Activated naive CD8-positive, alpha-beta T cell (primary cell): Measurements from ENCODE around the gene FRMD7.
"Not testable (repeated sequence)": the region's sequence is repeated elsewhere in the genome, so short reads cannot be mapped to it uniquely, and the experiment has no call there.

Source experiments
- H3K27ac Mint-ChIP-seq: one replicate; pipeline ENCODE4 v1.8.0; 2021; ENCODE audit warnings: mixed read lengths
- H3K27me3 Mint-ChIP-seq: one replicate; pipeline ENCODE4 v1.8.0; 2021; ENCODE audit warnings: mixed read lengths
- H3K36me3 Mint-ChIP-seq: one replicate; pipeline ENCODE4 v1.8.0; 2021; ENCODE audit warnings: mixed read lengths
- H3K4me1 Mint-ChIP-seq: one replicate; pipeline ENCODE4 v1.8.0; 2021; ENCODE audit warnings: low read depth, mixed read lengths
- H3K4me3 Mint-ChIP-seq: one replicate; pipeline ENCODE4 v1.8.0; 2021; ENCODE audit warnings: mild to moderate bottlenecking, mixed read lengths
- H3K9me3 Mint-ChIP-seq: one replicate; pipeline ENCODE4 v1.8.0; 2021; ENCODE audit warnings: low read depth, mixed read lengths

Gene FRMD7

DNA sequence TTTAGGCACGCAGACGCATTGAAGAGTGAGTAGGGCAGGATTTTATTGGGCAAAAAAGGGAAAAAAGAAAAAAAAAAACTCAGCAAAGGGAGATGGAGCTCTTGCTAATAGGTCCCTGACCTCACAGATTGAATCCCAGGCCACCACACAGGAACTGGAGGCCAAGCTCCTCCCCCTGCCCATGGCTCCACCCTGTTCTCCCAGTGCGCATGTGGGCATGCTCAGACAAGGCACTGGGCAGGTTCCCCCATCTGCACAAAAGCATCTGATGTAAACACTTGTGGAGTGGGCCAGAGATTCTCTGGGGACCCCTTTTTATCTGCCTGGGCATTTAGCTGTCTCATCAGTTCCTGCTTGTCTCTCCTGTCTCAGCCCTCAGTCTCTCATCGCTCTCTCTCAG lies 9.5 kb downstream of the FRMD7 start:
- peaks cover 3% of the 10 kb centered on the region for H3K4me1 Mint-ChIP-seq

DNA sequence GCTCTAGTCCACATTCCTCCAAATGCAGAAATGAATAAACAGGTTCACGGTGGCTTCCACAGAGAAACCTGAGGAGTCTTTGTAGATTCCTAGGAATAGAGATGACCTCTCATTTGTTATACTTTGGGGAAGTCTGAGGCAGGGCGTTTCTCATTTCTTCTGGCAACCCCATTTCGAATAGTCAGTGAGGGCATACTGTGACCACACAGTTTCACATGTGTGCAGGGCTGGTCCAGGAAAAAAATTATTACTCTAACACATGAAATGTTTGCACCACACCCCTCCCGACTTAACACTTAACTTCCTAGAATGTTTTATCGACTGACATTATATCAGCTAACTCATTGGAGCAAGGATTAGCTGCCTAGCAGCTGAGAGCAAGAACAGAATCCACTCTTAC lies 12.0 kb downstream of the FRMD7 start:
- Mint-ChIP-seq H3K36me3 (no peaks in the 10 kb centered on the region), H3K9me3 (no peaks in the 10 kb centered on the region), H3K27me3 (no peaks in the 10 kb centered on the region), H3K4me3 (no peak overlapping the region), H3K27ac (no peak overlapping the region), H3K4me1 (peaks cover 3% of the 10 kb centered on the region)

More for the DNA sequence above, 9.5 kb downstream of the FRMD7 start:
- Mint-ChIP-seq H3K27ac (no peak overlapping the region), H3K27me3 (no peaks in the 10 kb centered on the region), H3K9me3 (no peaks in the 10 kb centered on the region), H3K36me3 (no peaks in the 10 kb centered on the region), H3K4me3 (no peak overlapping the region)

DNA sequence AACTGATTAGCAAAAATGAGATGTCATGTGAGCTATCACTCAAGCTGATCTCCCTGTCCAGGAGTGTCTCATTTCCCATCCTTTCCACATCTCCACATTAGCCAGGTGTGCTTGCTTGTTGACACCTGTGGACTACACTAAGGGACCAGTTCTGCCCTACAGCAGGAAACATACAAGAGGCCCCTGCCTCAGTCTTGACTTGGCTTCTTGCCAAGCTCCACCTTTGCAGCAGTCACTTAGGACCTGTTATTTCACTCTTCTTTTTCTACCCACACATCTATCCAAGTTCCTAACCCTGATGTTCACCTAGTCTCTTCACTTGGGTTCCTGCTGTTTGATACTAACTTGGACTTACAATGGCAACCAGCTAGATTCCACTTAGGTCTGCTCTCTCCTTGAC lies 13.2 kb downstream of the FRMD7 start:
- no peaks in the 10 kb centered on the region for H3K9me3 Mint-ChIP-seq
- peaks cover 3% of the 10 kb centered on the region for H3K4me1 Mint-ChIP-seq
- no peak overlapping the region for H3K27ac Mint-ChIP-seq
- H3K36me3 Mint-ChIP-seq, result no peaks in the 10 kb centered on the region
- no peak overlapping the region for H3K4me3 Mint-ChIP-seq
- H3K27me3 Mint-ChIP-seq, result no peaks in the 10 kb centered on the region

DNA sequence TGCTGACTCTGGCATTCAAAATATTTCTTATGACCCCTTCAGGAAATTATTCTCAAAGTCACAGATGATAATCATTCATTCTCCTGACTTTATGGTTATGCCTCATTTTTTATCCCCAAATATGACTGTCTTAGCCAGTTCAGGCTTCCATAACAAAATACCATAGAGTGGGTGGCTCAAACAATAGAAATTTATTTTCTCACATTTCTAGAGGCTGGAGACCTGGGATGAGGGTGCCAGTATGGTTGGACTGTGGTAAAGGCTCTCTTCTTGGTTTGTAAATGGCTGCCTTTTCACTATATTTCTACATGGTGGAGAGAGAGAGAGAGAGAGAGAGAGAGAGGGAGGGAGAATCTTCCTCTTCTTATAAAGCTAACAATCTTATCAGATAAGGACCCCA lies 20.5 kb downstream of the FRMD7 start:
- H3K9me3 Mint-ChIP-seq, result no peaks in the 10 kb centered on the region
- H3K4me3 Mint-ChIP-seq, result no peak overlapping the region
- no peaks in the 10 kb centered on the region for H3K27me3 Mint-ChIP-seq
- H3K27ac Mint-ChIP-seq, result no peak overlapping the region
- no peaks in the 10 kb centered on the region for H3K36me3 Mint-ChIP-seq
- no peaks in the 10 kb centered on the region for H3K4me1 Mint-ChIP-seq

DNA sequence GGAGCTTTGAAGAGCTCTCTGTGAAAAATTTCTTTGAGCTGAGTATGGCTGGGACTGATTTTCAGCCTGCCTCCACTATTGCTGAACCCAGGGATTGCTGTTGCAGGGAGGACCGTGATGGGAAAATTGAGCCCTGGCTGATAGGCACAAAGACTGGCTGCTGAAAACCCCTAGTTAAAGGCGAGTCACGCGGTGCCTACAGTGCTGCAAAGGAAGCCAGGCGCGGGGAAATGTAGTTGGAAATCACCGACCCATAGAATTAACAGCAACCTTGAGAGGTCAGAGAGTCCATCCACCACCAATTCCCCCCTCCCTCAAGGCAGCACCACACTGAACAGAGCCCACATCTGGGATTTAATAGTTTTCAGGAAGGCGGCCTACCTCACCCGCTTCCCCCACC lies 26.0 kb downstream of the FRMD7 start:
- Mint-ChIP-seq H3K27me3 (no peaks in the 10 kb centered on the region), H3K27ac (no peak overlapping the region), H3K4me3 (no peak overlapping the region), H3K4me1 (no peaks in the 10 kb centered on the region), H3K36me3 (no peaks in the 10 kb centered on the region), H3K9me3 (no peaks in the 10 kb centered on the region)

DNA sequence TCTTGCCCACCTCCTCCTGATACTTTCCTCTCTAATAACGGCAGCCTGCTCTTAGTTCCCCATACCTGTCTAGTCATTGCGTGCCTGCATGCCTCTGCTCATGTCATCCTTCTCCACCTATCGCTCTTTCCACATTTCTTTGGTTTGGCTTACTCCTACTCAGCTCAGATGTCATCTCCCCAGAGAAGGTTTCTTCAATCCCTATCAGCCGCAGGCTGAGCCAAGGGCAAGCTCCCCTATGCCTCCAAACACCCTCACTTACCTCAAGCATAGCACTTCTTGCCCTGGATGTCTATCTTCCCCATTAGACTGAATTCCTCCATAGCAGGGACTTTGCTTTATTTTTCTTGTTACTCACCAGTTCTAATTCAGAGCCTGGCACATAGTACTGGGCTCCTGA lies 26.6 kb downstream of the FRMD7 start:
- Mint-ChIP-seq H3K27me3 (no peaks in the 10 kb centered on the region), H3K4me3 (no peak overlapping the region), H3K27ac (no peak overlapping the region), H3K36me3 (no peaks in the 10 kb centered on the region), H3K4me1 (no peaks in the 10 kb centered on the region), H3K9me3 (no peaks in the 10 kb centered on the region)

DNA sequence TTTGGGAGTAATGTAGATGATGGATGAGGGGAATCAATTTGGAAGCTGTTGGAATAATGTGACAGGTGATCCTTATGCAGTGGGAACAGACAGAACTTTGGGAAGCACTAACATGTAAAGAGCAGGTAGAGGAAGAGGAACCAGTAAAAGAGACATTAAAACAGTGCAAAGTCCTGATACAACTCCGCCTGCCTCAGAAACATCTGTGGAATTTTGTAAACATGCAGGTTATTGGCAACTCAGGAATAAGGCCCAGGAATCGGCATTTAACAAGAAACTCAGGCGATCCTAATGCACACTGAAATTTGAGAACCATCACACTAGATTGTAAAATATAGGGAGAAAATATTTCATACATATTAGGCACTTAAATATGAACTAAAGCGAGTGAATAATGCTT lies 29.1 kb downstream of the FRMD7 start:
- not testable (repeated sequence) for H3K27ac Mint-ChIP-seq, H3K36me3 Mint-ChIP-seq, H3K4me3 Mint-ChIP-seq, H3K27me3 Mint-ChIP-seq, H3K9me3 Mint-ChIP-seq, H3K4me1 Mint-ChIP-seq

DNA sequence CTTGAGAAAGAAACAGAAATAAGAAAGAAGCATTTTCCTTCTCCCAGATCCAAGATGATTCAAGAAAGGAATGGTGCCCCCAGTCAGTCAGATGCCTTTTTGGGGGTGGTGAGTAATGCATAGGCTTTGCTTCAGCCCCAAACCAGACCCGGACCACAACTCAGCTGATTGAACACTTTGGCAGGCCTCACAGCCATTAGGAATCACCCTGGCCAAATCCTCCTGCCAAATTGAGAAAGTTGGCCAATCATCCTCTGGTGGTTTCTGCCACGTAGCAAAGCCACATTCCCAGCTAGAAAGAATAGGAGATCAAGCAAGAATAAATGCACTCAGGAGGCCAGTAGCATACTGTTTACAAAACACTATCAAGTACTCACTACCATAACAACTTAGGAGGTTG lies 33.7 kb downstream of the FRMD7 start:
- H3K27ac Mint-ChIP-seq, result no peak overlapping the region
- H3K36me3 Mint-ChIP-seq, result no peaks in the 10 kb centered on the region
- H3K9me3 Mint-ChIP-seq, result no peaks in the 10 kb centered on the region
- H3K4me3 Mint-ChIP-seq, result no peak overlapping the region
- no peaks in the 10 kb centered on the region for H3K27me3 Mint-ChIP-seq
- H3K4me1 Mint-ChIP-seq, result peaks cover 1% of the 10 kb centered on the region

DNA sequence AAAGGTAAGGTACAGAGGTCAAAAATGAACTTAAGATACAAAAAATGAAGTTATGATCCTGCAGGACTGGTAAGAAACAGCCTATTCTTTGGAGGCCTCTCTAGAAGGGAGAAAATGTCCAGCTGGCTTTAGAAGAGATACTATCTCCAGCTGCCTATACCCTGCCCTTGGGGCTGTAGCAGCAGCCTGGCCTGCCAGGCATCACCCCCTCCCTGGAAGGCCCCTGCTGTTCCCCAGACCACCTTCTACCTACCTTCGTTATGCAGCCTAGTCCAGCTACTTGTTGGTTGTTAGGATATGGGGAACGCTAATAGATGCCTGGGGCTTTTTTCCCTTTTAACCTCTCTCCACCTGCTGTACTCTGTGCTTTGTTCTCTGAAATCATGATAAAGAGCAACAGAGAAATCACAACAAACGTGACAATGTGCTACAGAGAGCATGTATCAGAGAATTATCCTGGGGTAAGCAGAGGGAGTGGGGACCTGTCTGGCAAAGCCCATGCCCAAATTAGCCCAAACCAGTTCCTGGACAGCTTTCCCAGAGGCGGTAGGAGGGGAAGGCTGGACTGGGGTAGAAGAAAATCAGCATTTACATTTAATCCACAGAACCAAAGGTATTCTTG lies 34.5 kb downstream of the FRMD7 start:
- Mint-ChIP-seq H3K36me3 (no peaks in the 10 kb centered on the region), H3K27me3 (no peaks in the 10 kb centered on the region), H3K9me3 (no peaks in the 10 kb centered on the region), H3K27ac (no peak overlapping the region), H3K4me3 (no peak overlapping the region), H3K4me1 (peaks cover 1% of the 10 kb centered on the region)

DNA sequence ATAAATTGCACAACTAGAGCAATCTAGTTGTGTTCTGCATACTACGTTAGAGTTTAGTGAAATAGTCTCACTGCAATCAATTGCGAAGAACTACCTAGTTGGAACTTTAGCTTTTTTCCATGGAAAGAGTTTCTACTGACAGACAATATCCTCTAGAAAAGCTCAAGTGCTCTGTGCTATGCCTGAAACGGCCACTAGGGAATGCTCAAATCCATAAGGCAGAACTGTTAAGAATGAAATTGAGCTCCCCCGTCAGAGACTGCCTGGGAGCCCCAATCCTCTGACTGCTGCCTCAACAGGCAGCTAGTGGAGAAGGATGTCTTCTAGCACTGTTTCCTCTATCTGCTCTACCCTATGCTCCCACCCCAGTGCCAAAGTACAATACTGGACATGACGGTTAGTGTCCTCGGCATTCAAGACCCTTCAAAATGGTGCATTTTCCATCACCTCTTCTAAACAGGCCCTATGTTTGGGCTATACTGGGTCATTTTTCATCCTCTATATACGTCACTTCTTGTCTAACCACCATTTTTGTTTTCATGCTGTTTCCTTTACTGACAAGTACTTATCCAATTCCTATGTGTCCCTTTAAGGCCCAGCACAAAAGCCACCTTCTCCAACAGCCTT lies 35.3 kb downstream of the FRMD7 start:
- no peak overlapping the region for H3K27ac Mint-ChIP-seq
- H3K9me3 Mint-ChIP-seq, result no peaks in the 10 kb centered on the region
- no peaks in the 10 kb centered on the region for H3K36me3 Mint-ChIP-seq
- H3K27me3 Mint-ChIP-seq, result no peaks in the 10 kb centered on the region
- H3K4me1 Mint-ChIP-seq, result peaks cover 1% of the 10 kb centered on the region
- no peak overlapping the region for H3K4me3 Mint-ChIP-seq

DNA sequence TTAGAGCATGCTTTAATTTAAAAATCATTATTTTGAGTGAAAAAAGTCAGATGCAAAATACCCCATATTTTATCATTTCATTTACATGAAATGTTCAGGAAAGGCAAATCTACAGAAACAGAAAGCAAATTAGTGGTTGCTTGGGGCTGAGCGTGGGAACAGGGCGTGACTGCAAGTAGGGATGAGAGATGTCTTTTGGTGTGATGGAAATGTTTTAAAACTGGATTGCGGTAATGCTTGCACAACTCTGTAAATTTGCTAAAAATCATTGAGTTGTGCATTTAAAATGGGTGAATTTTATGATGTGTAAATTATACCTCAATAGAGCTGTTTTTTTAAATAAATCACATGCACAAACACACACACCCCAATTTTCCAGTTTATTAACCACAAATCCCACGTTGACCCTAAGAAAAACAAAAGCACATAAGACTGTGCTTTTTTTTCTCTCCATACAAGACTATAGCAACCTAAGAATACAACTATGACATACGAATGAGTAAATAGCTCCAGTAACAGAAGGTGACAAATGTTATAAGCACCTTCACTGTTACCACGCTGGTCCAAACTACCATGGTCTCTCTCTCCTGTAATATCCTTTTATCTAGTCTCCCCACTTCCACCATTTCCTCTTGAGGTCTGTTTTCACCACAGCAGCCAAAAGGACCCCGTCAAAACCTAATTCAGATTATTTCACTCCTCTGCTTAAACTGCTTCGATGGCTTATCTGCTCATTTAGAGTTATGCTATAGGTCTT lies 37.2 kb downstream of the FRMD7 start:
- H3K4me3 Mint-ChIP-seq, result no peak overlapping the region
- no peaks in the 10 kb centered on the region for H3K9me3 Mint-ChIP-seq
- H3K36me3 Mint-ChIP-seq, result no peaks in the 10 kb centered on the region
- H3K27me3 Mint-ChIP-seq, result no peaks in the 10 kb centered on the region
- H3K4me1 Mint-ChIP-seq, result peaks cover 1% of the 10 kb centered on the region
- no peak overlapping the region for H3K27ac Mint-ChIP-seq

DNA sequence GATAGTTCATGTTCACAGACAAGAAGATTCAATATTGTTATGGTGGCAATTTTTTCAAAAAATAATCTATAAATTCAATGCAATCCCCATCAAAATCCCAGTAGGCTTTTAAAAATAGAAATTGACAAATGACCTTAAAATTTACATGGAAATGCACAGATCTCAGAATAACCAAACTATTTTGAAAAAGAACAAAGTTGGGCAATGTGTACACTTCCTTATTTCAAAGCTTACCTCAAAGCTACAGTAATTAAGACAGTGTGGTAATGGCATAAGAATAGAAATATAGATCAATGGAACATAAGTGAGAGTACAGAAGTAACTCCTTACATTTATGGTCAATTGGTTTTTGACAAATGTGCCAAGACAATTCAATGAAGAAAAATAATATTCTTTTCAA lies 39.0 kb downstream of the FRMD7 start:
- Mint-ChIP-seq H3K9me3 (no peaks in the 10 kb centered on the region), H3K4me3 (no peak overlapping the region), H3K27ac (no peak overlapping the region), H3K27me3 (no peaks in the 10 kb centered on the region), H3K4me1 (peaks cover 1% of the 10 kb centered on the region), H3K36me3 (no peaks in the 10 kb centered on the region)

DNA sequence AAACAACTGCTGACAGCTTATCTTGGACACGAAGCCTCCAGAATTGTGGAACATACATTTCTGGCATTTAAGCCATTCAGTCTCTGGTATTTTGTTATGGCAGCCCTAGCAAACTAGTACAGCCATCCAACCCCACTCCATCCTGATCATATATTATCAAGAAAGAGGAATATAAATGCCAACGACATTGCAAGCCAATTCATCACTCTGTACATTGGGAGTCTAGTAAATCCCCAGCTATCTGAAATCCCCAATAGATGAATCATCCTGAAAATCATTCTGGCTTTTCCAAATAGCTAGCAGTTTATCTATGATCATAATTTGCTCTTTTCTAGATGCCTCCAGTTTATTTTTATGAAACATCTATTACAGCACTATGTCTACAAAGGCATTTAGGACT lies 41.1 kb downstream of the FRMD7 start:
- Mint-ChIP-seq H3K4me1 (no peaks in the 10 kb centered on the region), H3K27ac (no peak overlapping the region), H3K9me3 (no peaks in the 10 kb centered on the region), H3K36me3 (no peaks in the 10 kb centered on the region), H3K4me3 (no peak overlapping the region), H3K27me3 (no peaks in the 10 kb centered on the region)

DNA sequence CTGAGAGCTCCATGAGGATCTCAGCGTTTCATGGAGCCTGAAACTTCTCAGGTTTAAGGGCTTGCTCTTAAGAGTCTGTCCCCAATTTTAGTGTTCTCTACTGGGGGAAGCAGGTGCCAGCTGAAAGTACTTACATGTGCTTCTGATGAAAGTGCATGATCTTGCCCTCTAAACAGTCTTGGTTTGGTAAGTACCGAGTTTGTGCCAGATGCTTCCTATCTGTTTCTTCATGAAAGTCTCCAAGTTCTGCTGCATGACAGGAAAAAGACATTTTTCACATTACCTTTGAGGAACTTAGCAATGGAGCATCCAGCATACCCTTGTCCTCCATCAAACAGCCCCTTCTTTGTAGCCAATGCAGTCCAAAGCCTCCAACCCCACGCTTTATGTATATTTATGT lies 42.0 kb downstream of the FRMD7 start:
- no peaks in the 10 kb centered on the region for H3K27me3 Mint-ChIP-seq
- no peak overlapping the region for H3K4me3 Mint-ChIP-seq
- H3K9me3 Mint-ChIP-seq, result no peaks in the 10 kb centered on the region
- H3K27ac Mint-ChIP-seq, result no peak overlapping the region
- no peaks in the 10 kb centered on the region for H3K36me3 Mint-ChIP-seq
- no peaks in the 10 kb centered on the region for H3K4me1 Mint-ChIP-seq

DNA sequence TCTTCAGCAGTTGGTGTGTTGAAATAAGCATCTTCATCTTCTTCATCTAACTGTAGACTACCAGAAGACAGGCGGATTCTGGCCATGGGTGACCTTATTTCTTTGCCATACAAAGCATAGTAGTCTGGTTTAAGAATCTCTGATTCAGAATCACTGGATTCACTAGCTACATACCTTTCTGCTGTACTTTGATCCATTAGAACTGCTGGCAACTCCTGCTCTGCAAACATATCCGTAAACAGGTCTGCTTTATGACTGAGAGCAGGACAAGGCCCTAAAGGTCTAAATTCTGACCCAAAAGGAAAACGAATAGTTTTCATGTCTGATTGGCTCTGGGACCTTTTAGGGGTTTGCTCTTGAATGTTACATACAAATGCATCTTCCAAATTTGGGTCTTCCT lies 49.9 kb downstream of the FRMD7 start:
- H3K27ac Mint-ChIP-seq, result no peak overlapping the region
- H3K27me3 Mint-ChIP-seq, result no peaks in the 10 kb centered on the region
- no peaks in the 10 kb centered on the region for H3K4me1 Mint-ChIP-seq
- H3K36me3 Mint-ChIP-seq, result no peaks in the 10 kb centered on the region
- H3K9me3 Mint-ChIP-seq, result no peaks in the 10 kb centered on the region
- no peak overlapping the region for H3K4me3 Mint-ChIP-seq

DNA sequence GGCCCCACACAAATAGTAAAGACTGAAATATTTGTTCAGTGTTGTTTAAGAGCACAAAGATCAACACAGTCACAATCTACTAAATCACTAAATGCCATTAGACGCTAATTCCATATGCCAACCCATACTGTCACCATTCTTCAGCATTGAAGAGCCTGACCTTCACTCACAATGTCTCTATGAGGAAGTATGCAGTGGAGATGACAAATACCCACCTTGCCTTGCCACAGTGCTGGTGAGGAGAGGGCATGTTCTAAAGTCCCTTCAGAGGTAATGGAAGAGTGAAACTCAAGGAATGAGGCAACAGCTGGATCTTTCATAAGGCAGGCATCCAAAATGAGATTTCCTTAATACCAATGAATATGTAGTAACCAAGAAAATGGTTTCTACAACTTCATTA lies 50.4 kb downstream of the FRMD7 start:
- H3K4me1 Mint-ChIP-seq, result no peaks in the 10 kb centered on the region
- no peaks in the 10 kb centered on the region for H3K36me3 Mint-ChIP-seq
- H3K9me3 Mint-ChIP-seq, result no peaks in the 10 kb centered on the region
- H3K27ac Mint-ChIP-seq, result no peak overlapping the region
- no peaks in the 10 kb centered on the region for H3K27me3 Mint-ChIP-seq
- H3K4me3 Mint-ChIP-seq, result no peak overlapping the region
